Measurements from ENCODE around the gene LRRC74B.

DNA sequence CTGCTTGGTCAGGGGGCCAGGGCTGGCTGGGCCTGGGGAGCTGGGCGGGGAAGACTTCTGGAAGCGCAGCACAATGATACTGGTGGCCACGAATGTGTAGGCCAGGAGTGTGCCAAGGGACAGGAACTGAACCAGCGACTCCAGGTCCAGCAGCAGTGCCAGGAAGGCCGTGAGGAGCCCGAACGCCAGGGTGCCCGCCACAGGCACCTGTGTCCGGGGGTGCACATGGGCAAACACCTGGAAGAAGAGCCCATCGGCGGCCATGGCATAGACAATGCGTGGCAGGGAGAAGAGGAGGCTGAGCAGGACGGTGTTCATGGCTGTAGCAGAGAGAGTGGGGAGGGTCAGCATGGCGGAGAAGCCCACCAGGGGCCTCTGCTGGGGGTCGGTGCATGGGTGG lies 15.7 kb upstream of the LRRC74B start:
- TF ChIP-seq CTCF (conservative IDR thresholded peaks at IDR 0.05; ENCODE audit: low read depth, low read length): no peak
- TF ChIP-seq ELK1 (IDR thresholded peaks at IDR 0.05; ENCODE audit: borderline replicate concordance, low read depth, low read length): no peak
- no peak for TF ChIP-seq RCOR1 (IDR thresholded peaks at IDR 0.05; ENCODE audit: insufficient replicate concordance, low read length)
- TF ChIP-seq SMC3 (IDR thresholded peaks at IDR 0.05; ENCODE audit: low read depth, low read length): no peak
- no peak for TF ChIP-seq CHD1 (IDR thresholded peaks at IDR 0.05; ENCODE audit: low read depth, low read length)
- no peak for TF ChIP-seq RAD21 (IDR thresholded peaks at IDR 0.05; ENCODE audit: low read length)

All from IMR-90 (cell line).